H9 (cell line): ENCODE results near the gene MINPP1. TPM values are rescaled to one million over a fixed set of nuclear protein-coding genes. Genes with fewer than 3 reads are reported as not detected.

ENCODE experiments used
- DNase-seq: peaks from one replicate; pipeline ENCODE4 v3.0.0-alpha.2; 2017
- H2AFZ ChIP-seq: one replicate; pipeline ENCODE4 v1.6.1; 2013; ENCODE audit warnings: mild to moderate bottlenecking, low read length, control low read depth, moderate library complexity
- H2AK5ac ChIP-seq: 2 replicates; pipeline ENCODE4 v1.6.1; 2013; ENCODE audit warnings: low read length, control low read depth, mixed read lengths; ENCODE audit not compliant: insufficient read length
- H2BK120ac ChIP-seq: one replicate; pipeline ENCODE4 v1.6.1; 2013; ENCODE audit warnings: low read depth, mild to moderate bottlenecking, low read length, control low read depth, inconsistent platforms; ENCODE audit not compliant: poor library complexity, severe bottlenecking
- H2BK12ac ChIP-seq: 2 replicates; pipeline ENCODE4 v1.6.1; 2013; ENCODE audit warnings: low read length, control low read depth, mixed read lengths, low read depth; ENCODE audit not compliant: insufficient read length
- H2BK15ac ChIP-seq: 2 replicates; pipeline ENCODE4 v1.6.1; 2013; ENCODE audit warnings: low read depth, low read length, control low read depth
- H2BK20ac ChIP-seq: one replicate; pipeline ENCODE4 v1.6.1; 2013; ENCODE audit warnings: low read depth, mild to moderate bottlenecking, low read length, control low read depth, inconsistent platforms; ENCODE audit not compliant: poor library complexity, severe bottlenecking
- H2BK5ac ChIP-seq: 2 replicates; pipeline ENCODE4 v1.6.1; 2013; ENCODE audit warnings: low read length, control low read depth, mixed read lengths; ENCODE audit not compliant: insufficient read length
- H3K14ac ChIP-seq: 2 replicates; pipeline ENCODE4 v1.6.1; 2013; ENCODE audit warnings: low read length, control low read depth; ENCODE audit not compliant: insufficient read depth
- H3K18ac ChIP-seq: 2 replicates; pipeline ENCODE4 v1.6.1; 2013; ENCODE audit warnings: low read depth, mild to moderate bottlenecking, mixed read lengths, low read length, control low read depth; ENCODE audit not compliant: insufficient read length
- H3K23ac ChIP-seq: 2 replicates; pipeline ENCODE4 v1.6.1; 2013; ENCODE audit warnings: low read length, control low read depth, mixed read lengths, low read depth; ENCODE audit not compliant: insufficient read length
- H3K23me2 ChIP-seq: 2 replicates; pipeline ENCODE4 v1.6.1; 2013; ENCODE audit warnings: low read depth, mild to moderate bottlenecking, mixed read lengths, low read length, control low read depth; ENCODE audit not compliant: insufficient read length, poor library complexity, severe bottlenecking
- H3K27ac ChIP-seq: 2 replicates; pipeline ENCODE4 v1.5.1; 2013; ENCODE audit warnings: low read length, control low read depth, mixed read lengths, low read depth; ENCODE audit not compliant: insufficient read length
- H3K27me3 ChIP-seq: 2 replicates; pipeline ENCODE4 v1.6.1; 2013; ENCODE audit warnings: low read length, control low read depth, inconsistent platforms; ENCODE audit not compliant: insufficient read depth
- H3K4ac ChIP-seq: 2 replicates; pipeline ENCODE4 v1.6.1; 2013; ENCODE audit warnings: low read depth, mild to moderate bottlenecking, control low read depth, inconsistent platforms, low read length, moderate library complexity
- H3K4me1 ChIP-seq: 2 replicates; pipeline ENCODE4 v1.6.1; 2013; ENCODE audit warnings: low read length, control low read depth, inconsistent platforms; ENCODE audit not compliant: insufficient read depth
- H3K4me2 ChIP-seq: 2 replicates; pipeline ENCODE4 v1.6.1; 2013; ENCODE audit warnings: low read length, control low read depth, mixed read lengths; ENCODE audit not compliant: insufficient read length, insufficient read depth
- H3K56ac ChIP-seq: 2 replicates; pipeline ENCODE4 v1.6.1; 2013; ENCODE audit warnings: low read depth, mild to moderate bottlenecking, mixed read lengths, low read length, control low read depth; ENCODE audit not compliant: insufficient read length
- H3K79me1 ChIP-seq: 2 replicates; pipeline ENCODE4 v1.6.1; 2013; ENCODE audit warnings: low read depth, mild to moderate bottlenecking, moderate library complexity, low read length, control low read depth, inconsistent platforms; ENCODE audit not compliant: insufficient read depth, poor library complexity, severe bottlenecking
- H3K79me2 ChIP-seq: 2 replicates; pipeline ENCODE4 v1.6.1; 2013; ENCODE audit warnings: low read length, control low read depth, inconsistent platforms; ENCODE audit not compliant: insufficient read depth
- H3K9ac ChIP-seq: 2 replicates; pipeline ENCODE4 v1.6.1; 2013; ENCODE audit warnings: low read length, control low read depth, mixed read lengths; ENCODE audit not compliant: insufficient read length; ENCODE audit errors: extremely low read depth
- H3K9me3 ChIP-seq: one replicate; pipeline ENCODE4 v1.6.1; 2013; ENCODE audit warnings: low read depth, low read length, inconsistent platforms; ENCODE audit not compliant: control insufficient read depth
- H3T11ph ChIP-seq: one replicate; pipeline ENCODE4 v1.6.1; 2013; ENCODE audit warnings: mild to moderate bottlenecking, low read length, control low read depth, inconsistent platforms
- H4K20me1 ChIP-seq: one replicate; pipeline ENCODE4 v1.6.1; 2013; ENCODE audit not compliant: control insufficient read depth, insufficient read length, insufficient read depth
- H4K5ac ChIP-seq: 2 replicates; pipeline ENCODE4 v1.6.1; 2013; ENCODE audit warnings: low read depth, mild to moderate bottlenecking, mixed read lengths, low read length, control low read depth; ENCODE audit not compliant: insufficient read length
- H4K8ac ChIP-seq: replicated peaks from 2 replicates; pipeline ENCODE4 v1.6.1; 2013; ENCODE audit warnings: low read length, control low read depth, mixed read lengths, low read depth; ENCODE audit not compliant: insufficient read length
- H4K91ac ChIP-seq: 2 replicates; pipeline ENCODE4 v1.6.1; 2013; ENCODE audit warnings: low read depth, mild to moderate bottlenecking, moderate library complexity, mixed read lengths, low read length, control low read depth; ENCODE audit not compliant: insufficient read length
- H3K27ac Mint-ChIP-seq, 3 experiments: 2 replicates in 2 of 3; 3 replicates in 1 of 3; pipeline ENCODE4 v1.8.0; 2020 to 2021; ENCODE audit warnings: mixed read lengths in 3 of 3, mild to moderate bottlenecking in 1 of 3, moderate library complexity in 1 of 3
- H3K27me3 Mint-ChIP-seq: 2 replicates; pipeline ENCODE4 v1.8.0; 2021; ENCODE audit warnings: low read depth, mild to moderate bottlenecking, moderate library complexity, mixed read lengths
- H3K36me3 Mint-ChIP-seq, 3 experiments: 2 replicates in 2 of 3; 3 replicates in 1 of 3; pipeline ENCODE4 v1.8.0; 2020 to 2021; ENCODE audit warnings: low read depth in 3 of 3, mixed read lengths in 3 of 3; ENCODE audit not compliant: insufficient read depth in 1 of 3
- H3K4me1 Mint-ChIP-seq, 2 experiments: 2 replicates each; pipeline ENCODE4 v1.8.0; 2020; ENCODE audit warnings: mixed read lengths in 2 of 2
- H3K4me3 Mint-ChIP-seq, 2 experiments: 2 replicates in 1 of 2; 3 replicates in 1 of 2; pipeline ENCODE4 v1.8.0; 2020 to 2021; ENCODE audit warnings: mild to moderate bottlenecking in 2 of 2, mixed read lengths in 2 of 2, moderate library complexity in 1 of 2
- H3K9me3 Mint-ChIP-seq, 2 experiments: 2 replicates in 1 of 2; 3 replicates in 1 of 2; pipeline ENCODE4 v1.8.0; 2020; ENCODE audit warnings: mild to moderate bottlenecking in 2 of 2, mixed read lengths in 2 of 2, moderate library complexity in 1 of 2
- WGBS: extraction: QIAGEN DNeasy Blood & Tissue Kit; methylation state at CpG from one replicate; pipeline ENCODE4 v1.1.7; 2013; ENCODE audit warnings: missing lambda C conversion rate, low lambda C conversion rate, mixed read lengths; ENCODE audit not compliant: insufficient read length; ENCODE audit errors: extremely low coverage; 5-methylcytosine and 5-hydroxymethylcytosine counted together
- total RNA-seq: library from RNA; stranded (reverse); gene quantifications from 2 replicates; pipeline ENCODE4 v1.2.1, GENCODE V29; 2021
- TF ChIP-seq, protein P1 (sequence below): fragments of 200-600 bp; sonication (generic); conservative IDR thresholded peaks from 3 replicates; pipeline ENCODE4 v1.8.0; 2021; ENCODE audit warnings: antibody characterized with exemption, mild to moderate bottlenecking

MINPP1 gene
- total RNA-seq, 1 experiment from 2014 or later: 30.3 TPM

DNA sequence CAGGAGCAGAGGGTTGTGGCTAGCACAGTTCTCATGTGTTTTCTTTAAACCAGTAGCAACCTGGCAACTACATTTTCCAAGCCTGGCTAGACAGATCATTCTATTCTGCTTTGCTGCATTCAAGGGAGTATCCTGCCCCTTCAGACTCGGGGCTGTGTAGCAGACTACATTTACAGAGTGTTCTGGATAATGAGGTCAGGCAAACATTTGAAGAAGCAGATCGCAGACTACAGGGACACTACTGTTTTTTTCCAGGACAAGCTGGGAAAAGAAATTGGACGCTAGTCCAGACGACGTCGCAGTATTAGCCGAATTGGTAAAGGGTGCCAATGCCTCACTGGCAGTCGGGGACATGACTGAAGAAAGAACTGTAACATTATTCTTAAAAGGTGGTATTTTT lies 94.0 kb downstream of the MINPP1 start:
- no peaks in the 10 kb centered on the region for H3K79me1 ChIP-seq
- H4K20me1 ChIP-seq: no peaks in the 10 kb centered on the region
- Mint-ChIP-seq H3K4me1 (peaks cover 3 to 6% of the 10 kb centered on the region in 2 experiments; a peak in 2 of 4 replicates), H3K27me3 (no peaks in the 10 kb centered on the region; the same call in 1 of the 2 replicates), H3K27ac (no peak overlapping the region), H3K9me3 (no peaks in the 10 kb centered on the region), H3K4me3 (no peak overlapping the region), H3K36me3 (no peaks in the 10 kb centered on the region)
- H3K4ac ChIP-seq: no peak overlapping the region
- no peak overlapping the region for H3K23ac ChIP-seq
- no peak overlapping the region for H3K14ac ChIP-seq
- no peak overlapping the region for H3K27ac ChIP-seq
- WGBS: no CpG with 5 or more reads among the region's 8 CpGs
- no peak overlapping the region for H4K91ac ChIP-seq
- H4K8ac ChIP-seq: no peak overlapping the region
- no peak overlapping the region for H2BK20ac ChIP-seq
- TF ChIP-seq, protein P1, sequence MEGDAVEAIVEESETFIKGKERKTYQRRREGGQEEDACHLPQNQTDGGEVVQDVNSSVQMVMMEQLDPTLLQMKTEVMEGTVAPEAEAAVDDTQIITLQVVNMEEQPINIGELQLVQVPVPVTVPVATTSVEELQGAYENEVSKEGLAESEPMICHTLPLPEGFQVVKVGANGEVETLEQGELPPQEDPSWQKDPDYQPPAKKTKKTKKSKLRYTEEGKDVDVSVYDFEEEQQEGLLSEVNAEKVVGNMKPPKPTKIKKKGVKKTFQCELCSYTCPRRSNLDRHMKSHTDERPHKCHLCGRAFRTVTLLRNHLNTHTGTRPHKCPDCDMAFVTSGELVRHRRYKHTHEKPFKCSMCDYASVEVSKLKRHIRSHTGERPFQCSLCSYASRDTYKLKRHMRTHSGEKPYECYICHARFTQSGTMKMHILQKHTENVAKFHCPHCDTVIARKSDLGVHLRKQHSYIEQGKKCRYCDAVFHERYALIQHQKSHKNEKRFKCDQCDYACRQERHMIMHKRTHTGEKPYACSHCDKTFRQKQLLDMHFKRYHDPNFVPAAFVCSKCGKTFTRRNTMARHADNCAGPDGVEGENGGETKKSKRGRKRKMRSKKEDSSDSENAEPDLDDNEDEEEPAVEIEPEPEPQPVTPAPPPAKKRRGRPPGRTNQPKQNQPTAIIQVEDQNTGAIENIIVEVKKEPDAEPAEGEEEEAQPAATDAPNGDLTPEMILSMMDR: no peak
- no peaks in the 10 kb centered on the region for H3K23me2 ChIP-seq
- H2AK5ac ChIP-seq: no peak overlapping the region
- H2BK12ac ChIP-seq: no peak overlapping the region
- H4K5ac ChIP-seq: no peak overlapping the region
- H3K4me1 ChIP-seq: no peaks in the 10 kb centered on the region; the same call in 1 of the 2 replicates
- H3K56ac ChIP-seq: no peak overlapping the region
- no peak for DNase-seq
- no peak overlapping the region for H2AFZ ChIP-seq
- no peak overlapping the region for H2BK5ac ChIP-seq
- H3K18ac ChIP-seq: no peak overlapping the region
- H2BK120ac ChIP-seq: no peak overlapping the region
- H3K27me3 ChIP-seq: no peaks in the 10 kb centered on the region; the same call in 1 of the 2 replicates
- no peaks in the 10 kb centered on the region for H3K9me3 ChIP-seq
- no peak overlapping the region for H3K9ac ChIP-seq
- no peak overlapping the region for H3T11ph ChIP-seq
- no peaks in the 10 kb centered on the region for H3K79me2 ChIP-seq
- no peak overlapping the region for H3K4me2 ChIP-seq
- H2BK15ac ChIP-seq: no peak overlapping the region
